ENCODE results near the gene CKAP4. TPM values are rescaled to one million over a fixed set of nuclear protein-coding genes. Genes with fewer than 3 reads are reported as not detected.

Gene CKAP4
- total RNA-seq, 1 donor from 2014 or later: 72.4 TPM

DNA sequence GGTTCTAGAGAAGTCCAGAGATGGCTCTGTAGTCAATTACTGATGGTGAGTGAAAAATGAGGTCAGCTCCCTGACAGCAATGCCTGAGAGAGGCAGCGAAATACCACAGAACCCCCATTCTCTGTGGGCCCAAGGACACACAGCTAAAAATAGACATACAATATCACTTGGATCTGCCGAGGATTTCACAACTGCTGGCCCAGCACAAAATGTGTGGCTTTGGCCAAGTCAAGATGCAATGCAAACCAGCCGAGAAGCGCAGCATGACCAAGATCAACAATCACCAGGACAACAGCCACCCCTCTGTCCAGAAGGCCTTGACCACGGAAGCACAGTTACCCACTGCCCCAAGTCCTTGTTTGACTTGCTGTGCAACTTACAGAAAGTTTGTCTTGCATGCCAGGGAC, 52.2 kb downstream of the CKAP4 start:
- DNase-seq: peak; percentile 40

DNA sequence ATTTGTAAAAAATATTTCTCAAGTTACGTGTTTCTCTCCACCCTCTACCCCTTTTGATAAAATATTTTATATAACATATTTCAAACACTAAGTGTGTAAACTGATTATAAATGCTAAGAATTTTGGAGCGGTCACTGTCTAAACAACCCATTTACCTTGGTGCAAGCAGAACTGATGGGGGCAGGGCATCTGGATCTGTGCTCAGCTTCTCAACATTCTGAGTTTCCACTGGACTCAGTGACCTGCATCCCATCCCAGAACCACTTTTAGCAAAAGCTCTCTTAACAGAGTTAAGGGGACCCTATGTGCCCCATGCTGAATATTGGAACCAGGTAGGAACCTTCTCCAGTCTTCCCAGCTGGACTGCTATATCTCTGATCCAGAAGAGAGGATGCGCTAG, 53.5 kb downstream of the CKAP4 start:
- no peak for DNase-seq

GRCh38 chr12:106193394-106194215, 54.2 kb downstream of the CKAP4 start:
- DNase-seq: no peak

DNA sequence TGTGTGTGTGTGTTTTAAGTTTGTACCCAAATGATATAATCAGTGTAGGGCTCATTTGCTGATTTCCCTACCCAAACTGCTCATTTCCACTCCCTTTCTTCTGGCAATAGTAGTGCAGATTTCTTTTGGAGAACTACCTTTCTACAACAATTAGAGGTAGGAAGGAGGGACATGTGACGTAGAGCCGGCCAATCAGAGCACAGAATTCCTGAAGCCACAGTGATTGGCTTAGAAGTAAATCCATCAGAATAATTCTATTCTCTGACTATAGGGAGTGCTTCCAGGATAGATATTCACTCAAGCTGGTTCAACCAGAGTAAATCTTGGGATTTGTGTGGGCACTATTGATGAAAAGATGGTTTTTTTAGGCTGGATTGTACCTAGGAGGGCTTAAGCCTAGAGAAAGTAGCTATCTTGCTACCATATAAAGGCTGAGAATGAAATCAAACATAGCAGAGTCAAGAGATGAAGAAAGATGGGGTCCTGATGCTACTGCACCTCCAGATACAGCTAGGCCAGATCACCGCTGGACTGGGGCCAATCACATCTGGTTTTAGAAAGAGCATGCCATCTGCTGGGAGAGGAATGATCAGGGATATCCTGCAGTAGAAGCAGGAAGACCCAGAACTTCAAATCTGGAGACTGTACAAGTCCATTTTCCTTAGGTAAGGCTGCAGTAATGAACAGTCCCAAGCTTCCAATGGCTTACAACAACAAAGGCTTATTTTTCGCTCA, 55.0 kb downstream of the CKAP4 start:
- DNase-seq: no peak

DNA sequence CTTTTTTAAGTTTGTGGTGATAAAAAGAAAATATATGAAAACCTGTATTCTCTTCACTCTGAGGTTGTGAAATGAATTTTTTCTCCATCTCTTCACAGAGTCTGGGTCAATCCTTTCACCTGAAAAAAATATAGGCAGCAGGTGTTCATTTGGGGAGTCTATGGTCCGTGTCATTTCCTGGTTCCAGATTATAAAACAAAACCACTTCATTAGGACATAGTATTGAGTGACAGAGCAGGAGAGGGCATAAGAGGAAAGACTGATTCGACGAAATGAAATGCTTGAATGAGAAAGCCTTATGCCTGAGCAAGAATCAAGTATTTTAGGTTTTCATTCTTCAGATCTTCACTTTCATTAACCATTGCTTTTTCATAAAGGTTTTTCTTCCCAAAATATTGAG, 57.2 kb downstream of the CKAP4 start:
- DNase-seq: no peak

GRCh38 chr12:106189341-106189740, 58.5 kb downstream of the CKAP4 start:
- DNase-seq: no peak

DNA sequence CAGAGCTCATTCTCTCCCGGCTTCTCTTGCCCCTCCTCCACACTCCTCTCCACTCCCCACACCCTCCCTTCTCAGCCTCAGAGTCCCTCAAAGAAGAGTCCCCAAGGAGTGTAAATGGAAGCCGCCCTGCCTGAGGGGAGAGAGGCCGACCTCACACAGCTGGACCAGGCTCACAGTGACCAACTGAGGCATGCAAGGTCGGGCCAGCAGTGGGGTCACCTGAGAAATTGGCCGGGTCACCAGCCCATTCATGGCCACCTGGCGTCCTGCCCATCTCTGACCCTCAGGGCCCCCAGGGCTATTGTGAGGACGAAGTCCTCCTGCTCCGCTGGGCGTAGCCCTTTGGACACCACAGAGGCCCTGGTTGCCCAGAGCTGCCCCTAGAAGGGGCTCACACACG, 59.6 kb downstream of the CKAP4 start:
- no peak for DNase-seq

Small RNA genes lying within 50 kb of the gene (small RNA-seq; reads per million reads assigned to genes)
- gene RNU7-94P (ENCODE audit: low replicate concordance): not detected

Other genes with a start within 250 kb of the CKAP4 start
- 31.5 TPM for gene NUAK1, start 109.1 kb downstream of the CKAP4 start, total RNA-seq
- gene TCP11L2, start 54.7 kb upstream of the CKAP4 start, total RNA-seq: 89.7 TPM
- 24.1 TPM for gene POLR3B, start 109.7 kb upstream of the CKAP4 start, total RNA-seq